NK-92 treated with Interleukin-12 subunit alpha and Interleukin-12 subunit beta, amount 100 ng/mL, for 24 hours (cell line): ENCODE measurements around the gene PTGFRN.
"Not testable (repeated sequence)": the region's sequence is repeated elsewhere in the genome, so short reads cannot be mapped to it uniquely, and the experiment has no call there.

Experiments used
- DNase-seq: peaks from one replicate; lab custom pipeline; 2025; lab: John Stamatoyannopoulos, UW

Gene PTGFRN

GRCh38 chr1:116971965-116972673, 62.4 kb downstream of the PTGFRN start:
- DNase-seq = no peak

GRCh38 chr1:116972674-116973030, 62.9 kb downstream of the PTGFRN start:
- no peak for DNase-seq

GRCh38 chr1:116980309-116980708, 70.6 kb downstream of the PTGFRN start:
- not testable (repeated sequence) for DNase-seq

- DNase-seq = no peak
Observed at GRCh38 chr1:116981521-116982037, 71.9 kb downstream of the PTGFRN start.

GRCh38 chr1:116982319-116983004, 72.7 kb downstream of the PTGFRN start:
- no peak for DNase-seq

- no peak for DNase-seq
Observed at GRCh38 chr1:116983112-116983511, 73.4 kb downstream of the PTGFRN start.

GRCh38 chr1:116983678-116984077, 74.0 kb downstream of the PTGFRN start:
- DNase-seq = no peak

GRCh38 chr1:116984406-116985160, 74.9 kb downstream of the PTGFRN start:
- no peak for DNase-seq

GRCh38 chr1:116986421-116987255, 76.9 kb downstream of the PTGFRN start:
- no peak for DNase-seq

- DNase-seq = no peak
Observed at GRCh38 chr1:116987256-116987555, 77.5 kb downstream of the PTGFRN start.

- DNase-seq = no peak
Observed at GRCh38 chr1:116988248-116988647, 78.5 kb downstream of the PTGFRN start.

GRCh38 chr1:116988908-116989307, 79.2 kb downstream of the PTGFRN start:
- DNase-seq = no peak

GRCh38 chr1:116989835-116990234, 80.1 kb downstream of the PTGFRN start:
- DNase-seq = no peak

- DNase-seq = no peak
Observed at GRCh38 chr1:116990612-116991151, 81.0 kb downstream of the PTGFRN start.

- DNase-seq = no peak
Observed at GRCh38 chr1:116991171-116991845, 81.6 kb downstream of the PTGFRN start.

- DNase-seq = no peak
Observed at GRCh38 chr1:116991918-116992317, 82.2 kb downstream of the PTGFRN start.

GRCh38 chr1:116993286-116993685, 83.6 kb downstream of the PTGFRN start:
- DNase-seq = no peak

- no peak for DNase-seq
Observed at GRCh38 chr1:116994411-116994810, 84.7 kb downstream of the PTGFRN start.

- no peak for DNase-seq
Observed at GRCh38 chr1:116997066-116997465, 87.3 kb downstream of the PTGFRN start.

GRCh38 chr1:116997636-116998035, 87.9 kb downstream of the PTGFRN start:
- DNase-seq = no peak

- DNase-seq = no peak
Observed at GRCh38 chr1:116999596-116999995, 89.9 kb downstream of the PTGFRN start.
